Esophagus squamous epithelium (tissue), 4 donors: ENCODE results near the gene HPN.

Experiments
- POLR2A ChIP-seq, 4 donors: fragments of 450-650 bp; IDR thresholded peaks; one replicate each; pipeline ENCODE4 v1.6.1; 2017; ENCODE audit warnings: antibody characterized with exemption in 4 of 4, mild to moderate bottlenecking in 4 of 4, moderate library complexity in 3 of 4
- TF ChIP-seq, protein P1 (sequence below), 6 experiments: fragments of 450-650 bp in 4 of 6; fragments of 200-600 bp in 2 of 6; sonication (generic) in 2 of 6; IDR thresholded peaks; one replicate each; pipeline ENCODE4 v1.5.1; 2016 to 2019; ENCODE audit warnings: antibody characterized with exemption in 6 of 6, mild to moderate bottlenecking in 4 of 6, moderate library complexity in 4 of 6

DNA sequence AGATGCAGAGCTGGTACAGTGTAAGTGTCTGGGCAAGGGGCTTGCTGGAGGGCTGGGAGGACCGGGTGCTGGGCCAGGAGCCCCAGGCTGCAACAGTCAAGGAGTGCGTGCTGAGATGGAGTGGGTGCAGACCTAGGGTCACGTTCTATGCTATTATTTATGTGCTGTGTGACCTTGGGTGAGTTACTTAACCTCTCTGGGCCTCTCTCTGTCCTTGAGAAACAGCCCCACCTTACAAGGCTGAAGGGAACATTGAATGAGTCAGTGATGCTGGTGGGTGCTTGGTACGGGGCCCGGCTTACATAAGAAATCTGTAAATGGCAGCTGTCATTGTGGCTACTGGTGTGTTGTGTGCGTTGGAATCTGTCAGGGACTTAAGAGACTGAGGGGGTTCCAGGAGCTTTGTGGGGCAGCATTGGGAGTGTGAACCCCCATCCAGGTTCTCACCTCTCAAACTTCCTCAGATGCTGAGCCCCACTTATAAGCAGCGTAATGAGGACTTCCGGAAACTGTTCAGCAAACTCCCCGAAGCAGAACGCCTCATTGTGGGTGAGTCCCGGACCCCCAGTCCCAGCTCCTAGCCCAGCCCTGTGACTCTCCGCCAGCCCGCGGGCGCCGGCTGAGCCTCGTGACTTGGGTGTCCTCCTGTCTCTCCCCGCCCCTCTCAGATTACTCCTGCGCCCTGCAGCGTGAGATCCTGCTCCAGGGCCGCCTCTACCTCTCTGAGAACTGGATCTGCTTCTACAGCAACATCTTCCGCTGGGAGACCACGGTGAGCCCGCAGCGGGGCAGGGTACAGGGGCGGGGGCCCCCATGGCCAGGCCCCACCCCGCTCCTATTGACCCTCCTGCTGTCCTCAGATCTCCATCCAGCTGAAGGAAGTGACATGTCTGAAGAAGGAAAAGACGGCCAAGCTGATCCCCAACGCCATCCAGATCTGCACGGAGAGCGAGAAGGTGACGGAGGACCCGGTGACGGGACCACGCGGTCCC, 31.8 kb upstream of the HPN start:
- TF ChIP-seq, protein P1, sequence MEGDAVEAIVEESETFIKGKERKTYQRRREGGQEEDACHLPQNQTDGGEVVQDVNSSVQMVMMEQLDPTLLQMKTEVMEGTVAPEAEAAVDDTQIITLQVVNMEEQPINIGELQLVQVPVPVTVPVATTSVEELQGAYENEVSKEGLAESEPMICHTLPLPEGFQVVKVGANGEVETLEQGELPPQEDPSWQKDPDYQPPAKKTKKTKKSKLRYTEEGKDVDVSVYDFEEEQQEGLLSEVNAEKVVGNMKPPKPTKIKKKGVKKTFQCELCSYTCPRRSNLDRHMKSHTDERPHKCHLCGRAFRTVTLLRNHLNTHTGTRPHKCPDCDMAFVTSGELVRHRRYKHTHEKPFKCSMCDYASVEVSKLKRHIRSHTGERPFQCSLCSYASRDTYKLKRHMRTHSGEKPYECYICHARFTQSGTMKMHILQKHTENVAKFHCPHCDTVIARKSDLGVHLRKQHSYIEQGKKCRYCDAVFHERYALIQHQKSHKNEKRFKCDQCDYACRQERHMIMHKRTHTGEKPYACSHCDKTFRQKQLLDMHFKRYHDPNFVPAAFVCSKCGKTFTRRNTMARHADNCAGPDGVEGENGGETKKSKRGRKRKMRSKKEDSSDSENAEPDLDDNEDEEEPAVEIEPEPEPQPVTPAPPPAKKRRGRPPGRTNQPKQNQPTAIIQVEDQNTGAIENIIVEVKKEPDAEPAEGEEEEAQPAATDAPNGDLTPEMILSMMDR (IDR thresholded peaks at IDR 0.05): no peak
- TF ChIP-seq POLR2A (IDR thresholded peaks at IDR 0.05): no peak
